Ovary (tissue), 3 donors: ENCODE results near the gene BTBD18.

ENCODE experiments used
- POLR2A ChIP-seq: fragments of 450-650 bp; IDR thresholded peaks from one replicate; pipeline ENCODE4 v1.6.1; 2017; ENCODE audit warnings: antibody characterized with exemption, mild to moderate bottlenecking, moderate library complexity
- TF ChIP-seq, protein P1 (sequence below), 3 donors: fragments of 450-650 bp in 2 of 3; fragments of 200-600 bp in 1 of 3; IDR thresholded peaks; one replicate each; pipeline versions ENCODE4 v1.5.1 to v1.8.0; 2016 to 2022; ENCODE audit warnings: antibody characterized with exemption in 3 of 3, mild to moderate bottlenecking in 1 of 3
- donor health status: DM: no; HTN: no; CAD: no.

DNA sequence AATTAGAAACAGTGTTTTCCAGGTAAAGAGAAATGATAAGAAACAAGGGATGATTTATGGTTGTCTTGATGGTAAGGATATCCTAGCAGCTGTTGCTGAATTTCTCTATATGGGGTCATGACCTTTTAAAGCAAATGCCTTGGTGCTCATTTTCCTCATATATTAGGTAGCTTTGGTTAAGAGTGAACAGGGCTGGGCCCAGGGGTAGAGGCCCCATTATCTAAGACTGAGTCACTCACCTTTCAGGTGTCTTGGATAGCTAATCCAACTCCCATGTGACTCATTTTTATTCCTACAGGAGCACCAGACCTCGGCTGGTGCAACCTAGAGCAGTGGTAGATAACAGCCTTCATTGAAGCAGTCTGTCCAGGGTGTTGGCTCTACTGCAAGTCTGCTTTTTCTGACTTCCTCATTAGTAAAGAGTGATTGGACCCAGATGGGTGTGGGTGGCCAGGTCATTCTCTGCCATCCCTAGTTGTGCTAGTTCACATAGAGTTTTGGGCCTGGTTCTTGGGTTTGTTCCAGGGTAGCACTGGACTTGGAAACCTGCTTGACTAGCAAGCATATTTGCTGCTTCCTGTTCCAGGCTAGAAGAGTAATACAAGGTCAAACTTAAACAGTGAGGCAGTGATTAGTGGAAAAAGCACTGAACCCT, 47.4 kb upstream of the BTBD18 start:
- TF ChIP-seq, protein P1, sequence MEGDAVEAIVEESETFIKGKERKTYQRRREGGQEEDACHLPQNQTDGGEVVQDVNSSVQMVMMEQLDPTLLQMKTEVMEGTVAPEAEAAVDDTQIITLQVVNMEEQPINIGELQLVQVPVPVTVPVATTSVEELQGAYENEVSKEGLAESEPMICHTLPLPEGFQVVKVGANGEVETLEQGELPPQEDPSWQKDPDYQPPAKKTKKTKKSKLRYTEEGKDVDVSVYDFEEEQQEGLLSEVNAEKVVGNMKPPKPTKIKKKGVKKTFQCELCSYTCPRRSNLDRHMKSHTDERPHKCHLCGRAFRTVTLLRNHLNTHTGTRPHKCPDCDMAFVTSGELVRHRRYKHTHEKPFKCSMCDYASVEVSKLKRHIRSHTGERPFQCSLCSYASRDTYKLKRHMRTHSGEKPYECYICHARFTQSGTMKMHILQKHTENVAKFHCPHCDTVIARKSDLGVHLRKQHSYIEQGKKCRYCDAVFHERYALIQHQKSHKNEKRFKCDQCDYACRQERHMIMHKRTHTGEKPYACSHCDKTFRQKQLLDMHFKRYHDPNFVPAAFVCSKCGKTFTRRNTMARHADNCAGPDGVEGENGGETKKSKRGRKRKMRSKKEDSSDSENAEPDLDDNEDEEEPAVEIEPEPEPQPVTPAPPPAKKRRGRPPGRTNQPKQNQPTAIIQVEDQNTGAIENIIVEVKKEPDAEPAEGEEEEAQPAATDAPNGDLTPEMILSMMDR (IDR thresholded peaks at IDR 0.05) = no peak
- no peak for TF ChIP-seq POLR2A
